Astrocyte (in vitro differentiated cells and primary cell): Measurements from ENCODE around the gene CLTCL1. TPM values are rescaled to one million over a fixed set of nuclear protein-coding genes. Genes with fewer than 3 reads are reported as not detected.

Experiments
- DNase-seq: peaks from one replicate; pipeline ENCODE4 v3.0.0-alpha.2; 2010; ENCODE audit warnings: low read depth
- FAIRE-seq: peaks from 2 replicates; lab custom pipeline; 2011; peaks lifted over from hg19 to GRCh38; lab: Jason Lieb, UNC
- H2AFZ ChIP-seq: 2 replicates; pipeline ENCODE4 v1.6.0; 2012; ENCODE audit warnings: low read depth, low read length, inconsistent platforms
- H3K27ac ChIP-seq: 2 replicates; pipeline ENCODE4 v1.5.1; 2011; ENCODE audit warnings: low read depth, low read length, inconsistent platforms
- H3K27me3 ChIP-seq: 2 replicates; pipeline ENCODE4 v1.6.0; 2011; ENCODE audit warnings: low read length, inconsistent platforms; ENCODE audit not compliant: insufficient read depth
- H3K36me3 ChIP-seq: 2 replicates; pipeline ENCODE4 v1.5.1; 2011; ENCODE audit warnings: low read length, inconsistent platforms; ENCODE audit not compliant: insufficient read depth
- H3K4me1 ChIP-seq: 2 replicates; pipeline ENCODE4 v1.5.1; 2011; ENCODE audit warnings: low read length, inconsistent platforms; ENCODE audit not compliant: insufficient read depth
- H3K4me2 ChIP-seq: 2 replicates; pipeline ENCODE4 v1.6.0; 2012; ENCODE audit warnings: low read length, inconsistent platforms
- H3K4me3 ChIP-seq: 2 replicates; pipeline ENCODE4 v1.5.1; 2011; ENCODE audit warnings: low read depth, mild to moderate bottlenecking, low read length, inconsistent platforms; ENCODE audit not compliant: insufficient read depth
- H3K79me2 ChIP-seq: 2 replicates; pipeline ENCODE4 v1.6.0; 2012; ENCODE audit warnings: mild to moderate bottlenecking, low read length, inconsistent platforms; ENCODE audit not compliant: insufficient read depth
- H3K9ac ChIP-seq: 2 replicates; pipeline ENCODE4 v1.6.0; 2012; ENCODE audit warnings: mild to moderate bottlenecking, low read length, inconsistent platforms
- H3K9me3 ChIP-seq: 2 replicates; pipeline ENCODE4 v1.5.1; 2012; ENCODE audit warnings: low read depth, mild to moderate bottlenecking, low read length, inconsistent platforms; ENCODE audit not compliant: insufficient read depth
- H4K20me1 ChIP-seq: 2 replicates; pipeline ENCODE4 v1.6.0; 2012; ENCODE audit warnings: low read length, inconsistent platforms; ENCODE audit not compliant: insufficient read depth
- H3K27ac Mint-ChIP-seq: one replicate; pipeline ENCODE4 v1.8.0; 2021; ENCODE audit warnings: mild to moderate bottlenecking, mixed read lengths; ENCODE audit not compliant: unreplicated experiment
- H3K27me3 Mint-ChIP-seq: one replicate; pipeline ENCODE4 v1.8.0; 2021; ENCODE audit warnings: low read depth, mixed read lengths; ENCODE audit not compliant: unreplicated experiment
- H3K36me3 Mint-ChIP-seq: one replicate; pipeline ENCODE4 v1.8.0; 2021; ENCODE audit warnings: low read depth, mixed read lengths; ENCODE audit not compliant: unreplicated experiment
- H3K4me1 Mint-ChIP-seq: one replicate; pipeline ENCODE4 v1.8.0; 2021; ENCODE audit warnings: low read depth, mixed read lengths; ENCODE audit not compliant: unreplicated experiment
- H3K4me3 Mint-ChIP-seq: one replicate; pipeline ENCODE4 v1.8.0; 2021; ENCODE audit warnings: mild to moderate bottlenecking, moderate library complexity, mixed read lengths; ENCODE audit not compliant: unreplicated experiment
- H3K9me3 Mint-ChIP-seq: one replicate; pipeline ENCODE4 v1.8.0; 2021; ENCODE audit warnings: mild to moderate bottlenecking, mixed read lengths; ENCODE audit not compliant: unreplicated experiment
- EZH2 ChIP-seq: IDR thresholded peaks from 2 replicates; pipeline ENCODE4 v1.6.1; 2012; ENCODE audit warnings: mild to moderate bottlenecking, low read length, inconsistent platforms; ENCODE audit not compliant: insufficient read depth
- total RNA-seq: library from RNA; stranded (reverse); gene quantifications from 2 replicates; pipeline ENCODE4 v1.2.1, GENCODE V29; 2021
- TF ChIP-seq, protein P1 (sequence below): IDR thresholded peaks from 2 replicates; pipeline ENCODE4 v1.5.1; 2011; ENCODE audit warnings: low read depth, mild to moderate bottlenecking, inconsistent platforms, low read length, moderate library complexity; ENCODE audit not compliant: insufficient read depth

CLTCL1 gene
- total RNA-seq, 1 donor from 2014 or later = 54.4 TPM

DNA sequence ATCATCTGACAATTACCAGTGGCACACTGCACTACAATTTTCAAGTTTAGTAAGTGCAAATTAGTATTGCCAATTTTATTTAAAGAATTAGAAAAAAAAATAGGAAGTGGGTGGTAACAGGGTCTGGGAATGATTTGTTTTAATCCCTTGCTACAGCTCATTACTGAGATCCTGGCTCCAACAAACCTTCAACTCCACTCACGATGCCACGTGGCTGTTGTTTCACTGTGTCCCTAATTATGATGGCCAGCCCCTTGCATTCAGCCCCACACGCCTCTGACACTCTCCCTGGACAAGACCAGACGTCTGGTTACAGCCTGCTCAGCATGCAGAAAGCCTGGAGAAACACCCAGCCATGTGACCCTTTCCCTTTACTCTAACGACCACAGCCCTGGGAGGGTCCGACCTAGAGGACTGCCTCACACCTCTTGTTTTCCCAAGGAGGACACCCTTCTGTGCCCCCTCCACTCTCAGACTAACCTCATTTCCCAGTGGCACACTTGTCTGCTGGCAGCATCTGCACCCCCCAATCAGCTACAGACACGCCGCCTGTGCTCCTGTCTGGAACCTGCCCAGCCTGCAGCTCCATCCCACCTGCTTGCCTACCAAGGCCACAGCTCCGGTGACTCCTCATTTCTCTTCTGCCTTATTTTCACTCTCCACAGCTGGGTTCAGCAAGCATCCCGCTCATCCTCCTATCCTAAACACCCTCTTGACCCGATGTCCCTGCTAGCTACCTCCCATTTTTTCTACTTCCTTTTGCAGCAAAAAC, 94.5 kb downstream of the CLTCL1 start:
- Histone ChIP-seq H3K9me3 (no peaks in the 10 kb centered on the region), H3K4me2 (no peak overlapping the region), H3K4me3 (no peak overlapping the region), H3K27ac (no peak overlapping the region), H3K4me1 (no peaks in the 10 kb centered on the region), H3K27me3 (no peaks in the 10 kb centered on the region), H3K79me2 (no peaks in the 10 kb centered on the region), H3K36me3 (no peaks in the 10 kb centered on the region), H2AFZ (no peak overlapping the region), H4K20me1 (no peaks in the 10 kb centered on the region), H3K9ac (no peak overlapping the region)
- DNase-seq (no peak), FAIRE-seq (no peak)
- H3K9me3 Mint-ChIP-seq = peaks cover 2% of the 10 kb centered on the region
- H3K4me3 Mint-ChIP-seq = peak overlapping the region; percentile 73
- peaks cover 53% of the 10 kb centered on the region for H3K36me3 Mint-ChIP-seq
- no peak overlapping the region for H3K27ac Mint-ChIP-seq
- H3K4me1 Mint-ChIP-seq = peaks cover 7% of the 10 kb centered on the region
- TF ChIP-seq, protein P1, sequence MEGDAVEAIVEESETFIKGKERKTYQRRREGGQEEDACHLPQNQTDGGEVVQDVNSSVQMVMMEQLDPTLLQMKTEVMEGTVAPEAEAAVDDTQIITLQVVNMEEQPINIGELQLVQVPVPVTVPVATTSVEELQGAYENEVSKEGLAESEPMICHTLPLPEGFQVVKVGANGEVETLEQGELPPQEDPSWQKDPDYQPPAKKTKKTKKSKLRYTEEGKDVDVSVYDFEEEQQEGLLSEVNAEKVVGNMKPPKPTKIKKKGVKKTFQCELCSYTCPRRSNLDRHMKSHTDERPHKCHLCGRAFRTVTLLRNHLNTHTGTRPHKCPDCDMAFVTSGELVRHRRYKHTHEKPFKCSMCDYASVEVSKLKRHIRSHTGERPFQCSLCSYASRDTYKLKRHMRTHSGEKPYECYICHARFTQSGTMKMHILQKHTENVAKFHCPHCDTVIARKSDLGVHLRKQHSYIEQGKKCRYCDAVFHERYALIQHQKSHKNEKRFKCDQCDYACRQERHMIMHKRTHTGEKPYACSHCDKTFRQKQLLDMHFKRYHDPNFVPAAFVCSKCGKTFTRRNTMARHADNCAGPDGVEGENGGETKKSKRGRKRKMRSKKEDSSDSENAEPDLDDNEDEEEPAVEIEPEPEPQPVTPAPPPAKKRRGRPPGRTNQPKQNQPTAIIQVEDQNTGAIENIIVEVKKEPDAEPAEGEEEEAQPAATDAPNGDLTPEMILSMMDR = no peak
- TF ChIP-seq EZH2 = no peak
- H3K27me3 Mint-ChIP-seq = no peaks in the 10 kb centered on the region

DNA sequence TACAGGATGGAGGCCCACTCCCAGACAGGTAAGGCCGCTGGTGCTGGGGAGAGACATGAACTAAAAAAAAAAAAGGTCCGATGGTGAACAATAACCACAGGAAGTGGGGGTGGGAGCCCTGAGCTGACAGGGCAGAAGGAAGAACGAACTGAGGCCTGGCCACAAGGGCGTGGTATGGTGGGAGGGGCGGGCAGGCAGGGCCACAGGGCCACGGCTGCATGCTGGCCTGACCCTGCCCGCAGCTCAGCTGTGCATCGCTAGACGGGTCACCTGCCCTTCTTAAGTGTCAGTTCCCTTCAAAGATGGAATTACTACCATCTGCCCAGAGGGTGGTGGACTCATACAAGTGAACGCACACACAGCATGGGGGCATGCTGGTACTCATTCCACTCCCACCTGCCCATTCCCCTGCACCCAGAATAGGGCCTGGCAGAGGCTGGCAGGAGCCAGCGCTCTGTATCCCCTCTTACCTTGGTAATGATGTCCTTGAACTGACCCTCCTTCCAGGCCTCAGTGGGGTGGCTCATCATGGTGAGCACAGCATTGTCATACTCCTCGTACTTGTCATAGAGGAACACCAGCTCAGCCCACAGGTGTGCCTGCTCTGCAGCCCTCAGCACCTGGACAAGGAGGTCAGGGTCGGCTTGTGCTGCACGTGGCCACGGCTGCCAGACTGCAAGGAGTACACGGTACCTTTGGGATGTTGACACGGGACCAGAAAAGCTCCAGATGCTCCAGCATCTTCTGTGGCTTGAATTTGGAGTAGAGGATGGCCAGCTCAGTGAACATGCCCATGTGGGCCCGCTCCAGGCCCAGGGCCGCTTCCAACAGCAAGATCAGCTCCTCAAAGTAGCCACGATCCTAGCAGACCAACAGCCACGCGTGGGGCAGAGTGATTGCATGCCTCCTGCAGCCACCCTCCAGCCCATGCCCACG, 95.5 kb downstream of the CLTCL1 start:
- DNase-seq (no peak), FAIRE-seq (no peak)
- Mint-ChIP-seq H3K4me1 (peaks cover 7% of the 10 kb centered on the region), H3K27ac (no peak overlapping the region), H3K27me3 (no peaks in the 10 kb centered on the region), H3K4me3 (peak overlapping the region; percentile 40), H3K36me3 (peaks cover 57% of the 10 kb centered on the region), H3K9me3 (peaks cover 2% of the 10 kb centered on the region)
- no peak overlapping the region for H3K4me3 ChIP-seq
- no peak overlapping the region for H3K9ac ChIP-seq
- no peaks in the 10 kb centered on the region for H3K4me1 ChIP-seq
- no peaks in the 10 kb centered on the region for H3K36me3 ChIP-seq
- no peaks in the 10 kb centered on the region for H3K27me3 ChIP-seq
- H3K27ac ChIP-seq = no peak overlapping the region
- TF ChIP-seq EZH2 = no peak
- TF ChIP-seq, protein P1 = no peak
- no peaks in the 10 kb centered on the region for H3K9me3 ChIP-seq
- H3K79me2 ChIP-seq = no peaks in the 10 kb centered on the region
- H3K4me2 ChIP-seq = no peak overlapping the region
- H2AFZ ChIP-seq = no peak overlapping the region
- H4K20me1 ChIP-seq = no peaks in the 10 kb centered on the region
